Epithelial cell of proximal tubule (primary cell): ENCODE measurements around the gene RPS6KA2. TPM values are rescaled to one million over a fixed set of nuclear protein-coding genes. Genes with fewer than 3 reads are reported as not detected.

Experiments
- DNase-seq: peaks from one replicate; pipeline ENCODE4 v3.0.0-alpha.2; 2011; ENCODE audit warnings: low read depth
- H3K4me3 ChIP-seq: 2 replicates; pipeline ENCODE4 v1.5.1; 2011; ENCODE audit warnings: low read depth, mild to moderate bottlenecking, low read length
- total RNA-seq: library from RNA; depleted of rRNA; stranded (reverse); fragments of >200 nt; gene quantifications from 2 replicates; pipeline ENCODE4 v1.2.3, GENCODE V29; 2015
- TF ChIP-seq, protein P1 (sequence below): conservative IDR thresholded peaks from 2 replicates; pipeline ENCODE4 v1.5.1; 2012; ENCODE audit warnings: low read depth, mild to moderate bottlenecking, low read length

RPS6KA2 gene
- total RNA-seq, result 16.1 and 20.8 TPM in 2 replicates

DNA sequence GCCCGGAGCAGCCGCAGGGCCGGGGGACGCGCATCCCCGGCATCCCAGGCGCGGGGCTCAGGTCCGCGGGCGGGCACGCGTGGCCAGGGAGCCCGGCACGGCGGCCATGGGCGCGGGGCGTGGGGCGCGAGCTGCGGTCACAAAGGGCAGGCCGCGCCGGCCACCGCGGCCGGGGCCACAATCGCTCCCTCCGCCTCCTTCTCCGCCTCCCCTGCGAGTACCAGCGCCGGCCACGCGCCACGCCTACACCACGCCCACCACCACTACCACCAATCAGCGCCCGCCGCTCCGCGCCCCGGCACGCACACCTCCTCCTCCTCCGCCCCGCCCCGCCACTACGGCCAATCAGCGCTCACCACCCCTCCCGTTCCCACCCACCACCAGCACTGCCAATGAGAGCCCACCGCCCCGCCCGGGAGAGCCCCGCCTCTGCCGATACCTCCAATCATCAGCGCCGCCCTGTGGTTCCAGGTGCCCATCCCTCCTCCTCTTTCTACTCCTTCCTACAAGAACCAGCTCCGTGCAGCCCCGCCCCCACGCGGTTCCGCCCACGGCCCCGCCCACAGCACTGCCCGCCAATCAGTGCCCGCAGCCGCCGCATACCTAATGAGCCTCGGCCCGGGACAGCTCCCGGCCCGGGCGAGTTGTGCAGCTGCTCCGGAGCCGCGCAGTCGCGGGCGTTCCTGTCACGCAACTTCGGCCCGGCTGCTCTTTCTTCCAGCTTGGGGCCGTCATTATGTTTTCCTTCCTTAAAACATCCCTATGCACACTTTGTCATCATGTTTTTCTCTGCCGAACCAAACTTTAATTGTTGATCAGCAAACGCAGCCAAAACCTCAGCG is at the start of gene RPS6KA2:
RPS6KA2 (minus strand) TSS at position 219 of the 842 bp plus-strand sequence. CDS start 232 bp downstream, outside the sequence.
- TF ChIP-seq, protein P1, sequence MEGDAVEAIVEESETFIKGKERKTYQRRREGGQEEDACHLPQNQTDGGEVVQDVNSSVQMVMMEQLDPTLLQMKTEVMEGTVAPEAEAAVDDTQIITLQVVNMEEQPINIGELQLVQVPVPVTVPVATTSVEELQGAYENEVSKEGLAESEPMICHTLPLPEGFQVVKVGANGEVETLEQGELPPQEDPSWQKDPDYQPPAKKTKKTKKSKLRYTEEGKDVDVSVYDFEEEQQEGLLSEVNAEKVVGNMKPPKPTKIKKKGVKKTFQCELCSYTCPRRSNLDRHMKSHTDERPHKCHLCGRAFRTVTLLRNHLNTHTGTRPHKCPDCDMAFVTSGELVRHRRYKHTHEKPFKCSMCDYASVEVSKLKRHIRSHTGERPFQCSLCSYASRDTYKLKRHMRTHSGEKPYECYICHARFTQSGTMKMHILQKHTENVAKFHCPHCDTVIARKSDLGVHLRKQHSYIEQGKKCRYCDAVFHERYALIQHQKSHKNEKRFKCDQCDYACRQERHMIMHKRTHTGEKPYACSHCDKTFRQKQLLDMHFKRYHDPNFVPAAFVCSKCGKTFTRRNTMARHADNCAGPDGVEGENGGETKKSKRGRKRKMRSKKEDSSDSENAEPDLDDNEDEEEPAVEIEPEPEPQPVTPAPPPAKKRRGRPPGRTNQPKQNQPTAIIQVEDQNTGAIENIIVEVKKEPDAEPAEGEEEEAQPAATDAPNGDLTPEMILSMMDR, result no peak
- H3K4me3 ChIP-seq, result peak within 1 kb of the TSS; percentile 91
- DNase-seq, result peak; percentile 82

DNA sequence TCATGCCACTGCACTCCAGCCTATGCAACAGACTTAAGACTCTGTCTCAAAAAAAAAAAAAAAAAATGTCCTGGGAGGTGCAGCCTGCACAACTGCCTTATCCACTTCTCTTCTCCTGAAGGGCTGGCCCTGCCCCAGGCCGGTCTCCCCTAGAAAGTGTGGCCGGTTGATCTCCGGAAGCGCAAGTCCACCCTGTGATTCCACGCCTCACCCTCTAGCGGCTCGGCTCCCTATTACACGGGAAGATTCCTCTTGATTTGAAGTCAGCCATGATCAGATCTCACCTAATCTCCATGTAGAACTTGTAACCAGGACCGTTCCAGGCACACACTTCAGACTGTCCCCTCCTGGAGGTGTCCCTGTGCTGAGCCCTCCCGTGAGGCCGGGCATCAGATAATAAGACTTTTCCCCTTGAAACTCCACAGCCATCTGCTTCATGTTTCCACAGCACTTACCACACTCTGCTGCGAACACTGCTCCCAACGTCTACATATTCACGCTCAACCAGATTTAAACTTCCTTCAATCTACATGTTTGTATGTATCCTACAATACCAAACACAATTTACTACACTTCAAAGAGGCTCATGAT is 49.3 kb upstream of the RPS6KA2 start:
- DNase-seq, result no peak
- TF ChIP-seq, protein P1, result no peak

DNA sequence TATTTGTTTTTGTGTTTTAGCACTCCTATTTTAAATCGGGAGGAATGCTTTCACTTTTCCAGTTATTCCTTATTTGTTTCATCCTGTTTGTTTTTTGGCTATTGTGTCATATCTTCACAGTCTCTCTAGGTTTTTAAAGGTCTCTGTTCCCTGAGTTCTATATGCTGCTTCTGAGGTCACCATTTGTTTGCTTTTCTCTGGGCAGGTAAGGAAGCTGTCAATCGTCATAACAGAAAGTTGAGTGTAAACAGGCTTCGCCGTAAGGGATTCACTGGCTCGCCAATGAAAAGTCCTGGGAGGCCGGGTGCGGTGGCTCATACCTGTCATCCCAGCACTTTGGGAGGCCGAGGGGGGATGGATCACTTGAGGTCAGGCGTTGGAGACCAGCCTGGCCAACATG is 48.7 kb upstream of the RPS6KA2 start:
- DNase-seq, result no peak
- TF ChIP-seq, protein P1, result no peak
- H3K4me3 ChIP-seq, result no peak overlapping the region

More for the DNA sequence above, 49.3 kb upstream of the RPS6KA2 start:
- no peak overlapping the region for H3K4me3 ChIP-seq

DNA sequence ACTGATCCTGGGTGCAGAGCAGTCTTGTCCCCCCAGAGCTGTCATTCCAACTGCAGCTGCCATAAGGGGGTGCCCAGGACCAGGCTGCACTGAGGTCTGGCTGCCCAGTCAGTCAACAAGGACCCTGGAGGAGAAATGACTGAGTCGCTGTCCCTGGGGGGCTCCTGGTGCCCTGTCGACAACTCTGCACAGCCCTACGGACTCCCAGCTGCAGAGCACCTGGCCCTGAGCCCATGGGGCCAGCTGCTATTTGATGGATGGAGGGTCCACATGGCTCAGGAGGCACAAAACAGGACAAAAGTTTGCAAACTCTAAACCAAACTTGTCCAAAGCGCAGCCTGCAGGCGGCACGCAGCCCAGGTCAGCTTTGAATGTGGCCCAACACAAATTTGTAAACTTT is 46.3 kb upstream of the RPS6KA2 start:
- H3K4me3 ChIP-seq, result no peak overlapping the region
- no peak for DNase-seq
- TF ChIP-seq, protein P1, result no peak

DNA sequence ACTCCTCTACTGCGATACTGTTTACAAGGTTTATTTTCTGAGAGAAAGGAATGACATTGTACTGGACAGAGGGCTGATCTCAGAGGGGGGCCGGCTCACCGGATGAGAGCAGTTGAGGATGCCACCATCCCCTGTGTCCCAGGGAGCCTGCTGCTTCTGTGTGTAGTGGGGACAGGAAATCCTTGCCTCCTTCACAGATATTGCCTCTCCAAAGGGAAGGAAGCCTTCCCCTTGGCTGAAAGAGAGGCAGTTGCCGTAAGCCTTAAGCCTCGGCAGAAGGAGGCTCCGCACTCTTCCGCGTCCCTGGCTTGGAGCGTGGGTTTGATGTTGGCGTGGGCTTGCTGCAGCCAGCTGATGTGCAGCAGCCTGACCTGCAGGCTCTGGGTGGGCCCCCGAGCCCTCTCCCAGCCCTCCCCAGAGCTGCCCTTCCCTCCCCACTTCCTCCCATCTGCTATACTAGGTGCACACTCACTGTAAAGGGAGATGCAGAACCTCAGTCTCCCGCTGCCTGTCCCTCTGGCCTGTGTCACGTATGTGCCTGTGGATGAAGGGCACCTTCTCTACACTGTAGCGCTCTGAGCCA is 45.7 kb upstream of the RPS6KA2 start:
- DNase-seq, result no peak
- no peak overlapping the region for H3K4me3 ChIP-seq
- TF ChIP-seq, protein P1, result no peak

DNA sequence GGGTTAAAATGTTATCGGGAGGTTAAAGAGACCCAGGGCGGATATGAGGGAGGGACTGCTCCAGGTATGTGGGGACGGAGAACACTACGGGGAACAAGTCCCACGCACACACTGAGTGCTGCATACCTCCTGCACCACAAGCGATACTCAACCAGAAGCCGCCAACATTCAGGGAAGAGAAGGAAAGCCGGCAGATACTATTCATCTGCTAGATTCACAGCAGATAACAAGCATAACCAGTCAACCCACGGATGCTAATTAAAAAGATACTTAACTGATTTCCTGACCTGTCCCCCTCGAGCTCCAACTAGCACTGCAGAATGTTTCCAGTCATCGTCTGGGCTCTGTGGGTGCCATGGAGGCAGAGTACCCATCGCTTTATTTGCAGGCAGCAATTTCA is 45.1 kb upstream of the RPS6KA2 start:
- TF ChIP-seq, protein P1, result no peak
- no peak for DNase-seq
- H3K4me3 ChIP-seq, result no peak overlapping the region
